Transverse colon (tissue), 3 donors: Measurements from ENCODE around the gene SDK1.

Source experiments
- EP300 ChIP-seq: sonication (generic); formaldehyde crosslinking; IDR thresholded peaks from one replicate; pipeline ENCODE4 v1.6.1; 2017; ENCODE audit warnings: antibody characterized with exemption, low read depth
- POLR2A ChIP-seq: fragments of 450-650 bp; IDR thresholded peaks from one replicate; pipeline ENCODE4 v1.6.1; 2016; ENCODE audit warnings: antibody characterized with exemption, mild to moderate bottlenecking, moderate library complexity
- TF ChIP-seq, protein P1 (sequence below), 5 experiments: fragments of 200-600 bp in 3 of 5; fragments of 450-650 bp in 2 of 5; sonication (generic) in 3 of 5; IDR thresholded peaks; 1 replicate in 2 of 5; 2 replicates in 3 of 5; pipeline ENCODE4 v1.5.1; 2016 to 2017; ENCODE audit warnings: antibody characterized with exemption in 5 of 5, inconsistent platforms in 3 of 5, mild to moderate bottlenecking in 2 of 5, moderate library complexity in 1 of 5

DNA sequence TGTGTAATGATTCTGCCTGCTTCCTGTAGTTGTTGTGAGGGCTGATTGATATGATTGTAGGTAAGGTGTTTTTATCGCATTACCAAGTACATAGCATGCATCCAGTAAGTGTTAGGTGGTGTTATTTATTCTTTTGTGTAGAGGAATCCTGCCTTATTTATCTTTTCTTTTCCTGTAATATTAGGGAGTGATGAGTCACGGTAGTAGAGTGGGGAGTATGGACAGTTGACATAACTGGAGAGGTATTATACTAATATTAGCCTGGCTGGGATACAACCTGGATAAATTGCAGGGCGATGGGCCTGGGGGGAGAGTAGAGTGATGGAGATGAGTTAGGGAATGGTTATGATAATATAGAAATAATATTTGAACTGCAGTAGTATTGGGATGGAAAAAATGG, 9.8 kb downstream of the SDK1 start:
- no peak for TF ChIP-seq POLR2A
- TF ChIP-seq, protein P1, sequence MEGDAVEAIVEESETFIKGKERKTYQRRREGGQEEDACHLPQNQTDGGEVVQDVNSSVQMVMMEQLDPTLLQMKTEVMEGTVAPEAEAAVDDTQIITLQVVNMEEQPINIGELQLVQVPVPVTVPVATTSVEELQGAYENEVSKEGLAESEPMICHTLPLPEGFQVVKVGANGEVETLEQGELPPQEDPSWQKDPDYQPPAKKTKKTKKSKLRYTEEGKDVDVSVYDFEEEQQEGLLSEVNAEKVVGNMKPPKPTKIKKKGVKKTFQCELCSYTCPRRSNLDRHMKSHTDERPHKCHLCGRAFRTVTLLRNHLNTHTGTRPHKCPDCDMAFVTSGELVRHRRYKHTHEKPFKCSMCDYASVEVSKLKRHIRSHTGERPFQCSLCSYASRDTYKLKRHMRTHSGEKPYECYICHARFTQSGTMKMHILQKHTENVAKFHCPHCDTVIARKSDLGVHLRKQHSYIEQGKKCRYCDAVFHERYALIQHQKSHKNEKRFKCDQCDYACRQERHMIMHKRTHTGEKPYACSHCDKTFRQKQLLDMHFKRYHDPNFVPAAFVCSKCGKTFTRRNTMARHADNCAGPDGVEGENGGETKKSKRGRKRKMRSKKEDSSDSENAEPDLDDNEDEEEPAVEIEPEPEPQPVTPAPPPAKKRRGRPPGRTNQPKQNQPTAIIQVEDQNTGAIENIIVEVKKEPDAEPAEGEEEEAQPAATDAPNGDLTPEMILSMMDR (IDR thresholded peaks at IDR 0.05) = no peak
- TF ChIP-seq EP300 = no peak
